GM21786 (cell line): ENCODE data around the gene CABP2.
"Not testable (repeated sequence)": the region's sequence is repeated elsewhere in the genome, so short reads cannot be mapped to it uniquely, and the experiment has no call there.

ENCODE experiments used
- ATAC-seq: cut with Tn5 transposase; IDR thresholded peaks from one replicate; pipeline ENCODE4 v1.9.1; 2021; ENCODE audit not compliant: unreplicated experiment

CABP2 gene

DNA sequence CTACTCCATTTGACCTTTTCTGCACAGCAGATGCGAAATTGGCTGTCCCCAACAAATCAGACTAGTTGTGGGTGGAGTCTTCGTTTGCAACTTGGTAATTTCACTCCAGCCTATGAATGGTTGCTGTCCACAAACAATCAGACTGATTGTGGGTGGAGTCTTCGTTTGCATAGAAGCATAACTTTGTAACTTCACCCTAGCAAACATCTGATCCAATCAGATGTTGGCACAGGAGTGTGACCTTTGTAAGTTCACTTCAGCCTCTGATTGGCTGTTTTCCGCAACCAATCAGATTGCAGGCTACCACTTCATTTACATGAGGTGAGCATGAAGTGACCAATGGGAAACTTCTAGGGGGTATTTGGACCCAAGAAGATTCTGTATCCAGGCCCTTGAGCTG is 16.3 kb upstream of the CABP2 start:
- ATAC-seq: no peak

DNA sequence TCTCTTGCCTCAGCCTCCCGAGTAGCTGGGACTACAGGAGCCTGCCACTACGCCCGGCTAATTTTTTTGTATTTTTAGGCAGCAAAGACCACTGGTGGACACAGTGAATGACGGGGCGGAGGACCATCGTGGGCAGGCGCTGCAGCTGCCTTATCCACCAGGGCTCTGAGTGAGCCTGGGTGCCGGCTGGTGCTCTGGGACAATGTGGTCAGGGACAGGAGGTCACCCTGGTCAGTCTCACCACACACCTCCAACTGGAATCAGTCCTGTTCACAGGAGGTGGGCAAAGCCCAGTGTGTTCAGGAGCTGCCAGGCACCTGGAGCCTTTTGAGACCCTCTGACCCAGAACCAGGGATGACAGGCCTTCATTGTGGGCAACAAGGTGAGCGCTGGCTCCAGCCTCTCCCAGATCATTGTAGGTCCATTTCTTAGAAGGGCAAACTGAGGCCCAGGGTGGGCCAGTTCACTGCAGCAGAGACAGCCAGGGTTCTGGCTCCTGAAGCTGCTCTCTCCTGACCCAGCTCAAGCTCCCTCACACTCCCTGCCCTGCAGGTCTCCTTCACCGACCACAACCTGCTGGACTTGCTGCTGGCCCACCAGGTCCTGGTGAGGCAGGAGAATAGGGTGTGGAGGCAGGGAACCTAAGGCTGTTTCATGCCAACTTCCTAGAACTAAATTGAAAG is 15.7 kb upstream of the CABP2 start:
- ATAC-seq: no peak

GRCh38 chr11:67538306-67538705 is 15.1 kb upstream of the CABP2 start:
- no peak for ATAC-seq

- no peak for ATAC-seq
Measured at GRCh38 chr11:67535561-67535960, 12.3 kb upstream of the CABP2 start.

DNA sequence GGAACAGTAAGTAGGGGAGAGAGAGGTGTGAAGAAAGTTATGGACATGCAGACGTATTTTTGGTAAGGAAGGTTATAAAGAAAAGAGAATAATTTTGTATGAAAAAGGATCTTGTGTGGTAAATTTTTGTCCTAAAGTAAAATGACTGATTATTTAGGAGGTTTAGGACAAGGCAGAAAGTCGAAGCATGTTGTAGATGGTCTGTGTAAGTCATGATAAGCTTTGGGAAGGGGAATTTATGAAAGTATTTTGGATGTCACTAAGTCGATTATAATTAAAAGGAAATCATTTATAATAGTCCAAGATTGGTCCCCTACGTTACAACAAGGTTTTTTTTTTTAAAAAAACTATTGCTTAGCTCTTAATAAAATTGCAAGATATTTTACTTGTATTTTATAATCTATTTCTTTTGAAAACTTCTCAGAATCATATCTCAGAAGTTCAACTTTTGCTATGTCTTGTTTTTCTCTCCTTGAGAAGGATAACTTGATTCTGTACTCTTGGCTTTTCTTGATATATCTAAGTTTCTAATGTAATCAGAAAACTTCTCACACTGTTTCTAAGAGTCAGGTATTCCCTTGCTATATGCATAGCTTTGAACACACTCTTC is 10.9 kb upstream of the CABP2 start:
- no peak for ATAC-seq

DNA sequence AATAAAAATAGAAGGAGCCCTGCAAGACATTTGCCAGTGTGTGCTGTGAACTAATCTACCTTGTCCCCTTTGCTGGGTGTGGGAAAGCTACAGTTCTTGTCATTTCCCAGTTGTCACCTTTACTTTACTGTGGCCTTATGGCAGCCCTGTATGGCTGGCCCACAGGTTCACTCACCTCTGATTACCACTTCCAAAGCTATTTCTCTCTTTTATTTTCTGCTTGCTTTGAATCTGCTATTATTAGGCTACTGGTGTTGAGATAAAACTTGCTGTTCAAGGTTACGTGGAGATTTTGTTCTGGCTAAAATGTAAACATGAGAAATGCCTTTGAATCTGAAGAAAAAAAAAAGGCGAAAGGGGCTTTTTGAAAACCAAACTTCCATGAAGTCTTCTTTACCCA is 9.6 kb upstream of the CABP2 start:
- no peak for ATAC-seq

GRCh38 chr11:67530282-67530592 is 7.0 kb upstream of the CABP2 start:
- ATAC-seq: no peak

- no peak for ATAC-seq
Measured at GRCh38 chr11:67528376-67528775, 5.1 kb upstream of the CABP2 start.

GRCh38 chr11:67525275-67525976 is 2.2 kb upstream of the CABP2 start:
- ATAC-seq: no peak

DNA sequence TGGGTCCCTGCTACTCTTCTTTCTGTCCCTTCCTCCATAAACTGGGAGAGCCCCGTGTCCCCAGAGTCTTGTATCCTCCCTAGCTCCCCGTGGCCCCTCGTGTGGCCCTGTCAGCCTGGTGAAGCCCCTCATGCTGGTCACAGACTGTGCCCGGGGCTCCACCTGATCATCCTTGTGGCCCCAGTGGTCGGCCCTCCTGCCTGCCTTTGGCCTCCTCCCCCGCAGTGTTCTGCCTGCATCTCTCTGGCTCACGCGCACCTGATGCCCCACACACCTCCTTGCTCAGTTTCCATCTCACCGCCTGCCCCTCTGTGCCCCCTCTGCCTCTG is 1.2 kb upstream of the CABP2 start:
- ATAC-seq: no peak

GRCh38 chr11:67523556-67524479 is 572 bp upstream of the CABP2 start:
- ATAC-seq: no peak

GRCh38 chr11:67522338-67522737 is 908 bp downstream of the CABP2 start:
- ATAC-seq: no peak

DNA sequence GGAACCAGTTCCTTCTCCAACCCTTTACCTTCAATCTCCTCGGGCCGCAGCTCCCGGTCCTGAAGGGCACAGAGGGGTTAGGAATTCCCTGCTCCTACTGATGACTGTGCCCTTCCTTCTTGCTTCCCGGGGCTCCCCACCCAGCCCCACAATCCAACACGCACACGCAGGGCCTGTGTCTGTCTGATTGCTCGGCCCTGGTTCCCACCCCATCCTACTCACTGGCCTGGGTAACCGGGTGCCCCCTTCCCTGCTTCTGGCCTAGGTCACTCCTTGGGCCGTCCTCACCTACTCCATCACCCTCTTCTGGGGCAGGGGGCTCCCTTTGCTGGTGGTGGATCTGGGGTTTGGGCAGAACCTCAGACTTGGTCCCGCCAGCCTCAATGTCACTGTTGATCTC is 1.3 kb downstream of the CABP2 start:
- no peak for ATAC-seq

DNA sequence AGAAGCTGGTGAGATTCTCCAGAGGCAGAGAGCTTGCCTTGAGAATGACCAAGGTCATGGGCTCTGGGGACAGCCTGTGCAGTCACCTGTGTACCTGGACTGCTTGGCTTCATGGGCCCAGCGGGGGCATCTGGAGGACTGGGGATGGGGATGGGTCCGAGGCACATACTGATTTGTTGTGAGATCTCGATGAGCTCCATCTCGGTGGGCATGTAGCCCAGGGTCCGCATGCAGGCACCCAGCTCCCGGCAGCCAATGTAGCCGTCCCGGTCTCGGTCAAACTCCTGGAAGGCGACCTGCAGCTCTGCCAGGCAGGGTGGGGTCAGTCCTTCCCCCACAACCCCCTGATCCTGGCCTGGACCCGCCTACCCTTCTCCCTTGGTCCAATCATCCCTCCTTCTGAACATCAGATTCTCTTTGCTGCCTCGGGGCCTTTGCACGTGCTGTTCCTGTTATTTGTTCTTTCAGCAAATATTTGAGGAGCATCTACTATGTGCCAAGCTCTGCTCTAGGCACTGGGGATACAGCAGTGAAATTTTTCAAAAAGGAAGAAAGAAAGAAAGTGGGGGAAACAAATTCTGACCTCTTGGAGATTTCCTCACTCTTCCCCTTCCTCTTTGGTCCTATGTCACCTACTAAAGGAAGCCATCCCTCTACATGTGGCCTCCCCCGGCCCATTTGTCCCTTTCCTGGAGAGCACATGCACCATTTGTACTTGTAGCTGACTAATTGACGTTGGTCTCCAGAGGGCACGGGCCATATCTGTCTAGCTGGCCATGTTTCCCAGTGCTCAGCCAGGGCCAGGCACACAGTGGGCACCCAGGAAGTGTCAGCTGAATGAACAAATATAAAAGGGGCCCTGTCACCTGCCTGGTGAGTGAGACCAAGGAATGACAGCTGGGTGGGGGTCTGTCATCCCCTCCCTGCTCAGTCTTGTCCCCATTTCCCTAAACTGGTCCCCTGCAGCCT is 2.1 kb downstream of the CABP2 start:
- no peak for ATAC-seq

DNA sequence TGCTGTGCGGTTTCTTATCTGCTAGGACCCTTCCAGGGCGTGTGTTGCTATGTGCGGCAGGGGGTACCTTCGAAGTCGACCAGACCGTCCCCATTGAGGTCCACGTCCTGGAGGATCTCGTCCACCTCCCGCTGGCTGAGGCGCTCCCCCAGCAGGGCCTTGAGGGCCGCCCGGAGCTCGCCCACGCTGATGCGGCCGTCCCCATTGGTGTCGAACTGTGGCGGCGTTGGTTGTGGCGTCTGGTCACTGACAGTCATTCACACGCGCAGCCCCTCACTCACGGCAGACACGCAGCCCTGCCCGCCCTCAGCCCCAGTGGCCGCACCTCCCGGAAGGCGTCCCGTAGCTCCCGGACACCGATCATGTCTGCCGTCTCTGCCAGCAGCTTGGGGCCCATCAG is 3.5 kb downstream of the CABP2 start:
- no peak for ATAC-seq

GRCh38 chr11:67517784-67518552 is 5.3 kb downstream of the CABP2 start:
- no peak for ATAC-seq

DNA sequence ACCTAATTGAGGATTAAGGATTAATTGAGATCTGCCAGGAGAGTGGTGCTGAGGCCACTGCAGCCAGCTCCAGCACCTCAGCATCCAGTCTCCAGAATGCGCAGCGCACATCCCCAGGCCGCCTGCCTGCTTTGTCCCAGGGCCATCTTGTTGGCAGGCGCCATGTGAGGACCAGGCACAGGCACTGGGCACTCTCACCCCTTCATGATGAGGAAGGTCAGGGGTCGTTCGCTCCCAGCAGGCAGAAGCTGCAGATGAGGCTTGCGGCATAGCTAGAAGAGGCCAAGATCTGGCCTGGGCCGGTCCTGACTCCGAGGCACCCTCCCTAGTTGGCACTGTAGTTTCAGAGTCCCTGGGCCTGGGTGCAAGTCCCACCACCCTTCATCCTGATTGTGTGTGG is 6.4 kb downstream of the CABP2 start:
- no peak for ATAC-seq

DNA sequence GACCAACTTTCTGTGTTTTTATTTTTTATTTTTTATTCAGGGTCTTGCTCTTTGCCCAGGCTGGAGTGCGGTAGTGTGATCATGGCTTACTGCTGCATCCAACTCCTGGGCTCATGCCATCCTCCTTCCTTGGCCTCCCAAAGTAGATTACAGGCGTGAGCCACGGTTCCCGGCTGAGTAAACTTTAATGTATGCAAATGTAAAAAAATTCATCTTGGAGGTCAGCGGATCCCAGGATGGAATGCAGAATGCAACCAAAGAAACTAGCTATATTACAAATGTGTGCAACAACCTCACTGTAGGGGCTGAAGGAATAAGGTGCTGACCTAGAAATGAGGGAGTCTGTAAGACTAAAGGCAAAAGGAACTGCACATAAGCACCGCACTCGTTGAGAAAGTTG is 9.1 kb downstream of the CABP2 start:
- no peak for ATAC-seq

- ATAC-seq: not testable (repeated sequence)
Measured at GRCh38 chr11:67511558-67511957, 11.7 kb downstream of the CABP2 start.

GRCh38 chr11:67510023-67510345 is 13.3 kb downstream of the CABP2 start:
- no peak for ATAC-seq
